ENCODE measurements around the gene C12orf76. TPM values are rescaled to one million over a fixed set of nuclear protein-coding genes. Genes with fewer than 3 reads are reported as not detected.
"Not testable (repeated sequence)": the region's sequence is repeated elsewhere in the genome, so short reads cannot be mapped to it uniquely, and the experiment has no call there.

C12orf76 gene
- total RNA-seq, 1 experiment from 2014 or later = 10.1 TPM

- TF ChIP-seq REST (IDR thresholded peaks at IDR 0.05; ENCODE audit: low read depth) (no peak), SIN3A (IDR thresholded peaks at IDR 0.05; ENCODE audit: low read depth) (no peak), EZH2phosphoT487 (IDR thresholded peaks at IDR 0.05; ENCODE audit: borderline replicate concordance) (no peak)
These were observed 20.3 kb upstream of the C12orf76 start (continued) for GRCh38 chr12:110068654-110069053.

- RAD21 ChIA-PET (ENCODE audit: low non-redundant PET in 1 of 2, low total read pairs in 2 of 2, uncharacterized antibody in 2 of 2, unreplicated experiment in 2 of 2); H2AFZ ChIP-seq (ENCODE audit: low read depth, low read length, poor library complexity, severe bottlenecking); H3K4me1 ChIP-seq (ENCODE audit: control insufficient read depth in 1 of 2, insufficient read depth in 2 of 2, low read length in 2 of 2); H3K9ac ChIP-seq (ENCODE audit: low read length); H3K4me3 ChIP-seq (replicated peaks in 1 of 2; ENCODE audit: low read depth in 1 of 2, low read length in 2 of 2); ATAC-seq; H3K4me2 ChIP-seq (ENCODE audit: low read length); intact Hi-C loops (cut with micrococcal nuclease); H3K27me3 ChIP-seq (ENCODE audit: insufficient read depth, low read length); DNase-seq (ENCODE audit: low read depth, low spot score); H3K36me3 ChIP-seq (ENCODE audit: control insufficient read depth in 1 of 2, insufficient read depth in 2 of 2, low read length in 2 of 2); H4K20me1 ChIP-seq (ENCODE audit: insufficient read depth); BruUV-seq (replicated peaks); H3K9me3 ChIP-seq (ENCODE audit: control insufficient read depth in 1 of 2, insufficient read depth in 1 of 2, low read depth in 1 of 2, low read length in 2 of 2); H3K79me2 ChIP-seq (ENCODE audit: insufficient read depth, low read length); POLR2A ChIA-PET; H3K9me2 ChIP-seq (ENCODE audit: insufficient read depth); CTCF ChIA-PET; H3K27ac ChIP-seq (ENCODE audit: low read depth, low read length): not testable (repeated sequence)
These were observed 19.8 kb upstream of the C12orf76 start for GRCh38 chr12:110068115-110068514.

- ChIA-PET RAD21 (ENCODE audit: low non-redundant PET in 1 of 2, low total read pairs in 2 of 2, uncharacterized antibody in 2 of 2, unreplicated experiment in 2 of 2) (no interaction called here), CTCF (no interaction called here), POLR2A (no interaction called here)
- Histone ChIP-seq H2AFZ (ENCODE audit: low read depth, low read length, poor library complexity, severe bottlenecking) (no peak overlapping the region), H3K4me3 (replicated peaks in 1 of 2; ENCODE audit: low read depth in 1 of 2, low read length in 2 of 2) (no peak overlapping the region), H3K36me3 (ENCODE audit: control insufficient read depth in 1 of 2, insufficient read depth in 2 of 2, low read length in 2 of 2) (no peaks in the 10 kb centered on the region), H3K79me2 (ENCODE audit: insufficient read depth, low read length) (no peaks in the 10 kb centered on the region), H3K27ac (ENCODE audit: low read depth, low read length) (no peak overlapping the region), H4K20me1 (ENCODE audit: insufficient read depth) (no peaks in the 10 kb centered on the region), H3K9me3 (ENCODE audit: control insufficient read depth in 1 of 2, insufficient read depth in 1 of 2, low read depth in 1 of 2, low read length in 2 of 2) (no peaks in the 10 kb centered on the region), H3K9me2 (ENCODE audit: insufficient read depth) (no peaks in the 10 kb centered on the region), H3K4me2 (ENCODE audit: low read length) (no peak overlapping the region), H3K27me3 (ENCODE audit: insufficient read depth, low read length) (no peaks in the 10 kb centered on the region), H3K4me1 (ENCODE audit: control insufficient read depth in 1 of 2, insufficient read depth in 2 of 2, low read length in 2 of 2) (no peaks in the 10 kb centered on the region), H3K9ac (ENCODE audit: low read length) (no peak overlapping the region)
- BruUV-seq (replicated peaks) = no TSS peak
- TF ChIP-seq CBX3 (IDR thresholded peaks at IDR 0.05; ENCODE audit: low read depth) = no peak
- no peak for TF ChIP-seq EZH2 (IDR thresholded peaks at IDR 0.05)
- TF ChIP-seq ZNF274 (IDR thresholded peaks at IDR 0.05; ENCODE audit: low read depth, low read length) = no peak
- no peak for TF ChIP-seq TCF7L2 (IDR thresholded peaks at IDR 0.05; ENCODE audit: borderline replicate concordance, extremely low read depth, insufficient read depth, insufficient read length)
- no peak for TF ChIP-seq RAD21 (IDR thresholded peaks at IDR 0.05; ENCODE audit: low read depth)
- TF ChIP-seq FOSL1 (IDR thresholded peaks at IDR 0.05; ENCODE audit: low read depth) = no peak
- no peak for TF ChIP-seq YY1 (IDR thresholded peaks at IDR 0.05; ENCODE audit: extremely low read depth, insufficient replicate concordance, low read depth, low read length)
- TF ChIP-seq SRF (IDR thresholded peaks at IDR 0.05; ENCODE audit: low read depth) = no peak
- no peak for TF ChIP-seq CEBPB (IDR thresholded peaks at IDR 0.05; ENCODE audit: low read depth)
- TF ChIP-seq MAX (IDR thresholded peaks at IDR 0.05) = no peak
- TF ChIP-seq EZH2phosphoT487 (IDR thresholded peaks at IDR 0.05; ENCODE audit: borderline replicate concordance) = no peak
- no peak for TF ChIP-seq POLR2A (IDR thresholded peaks at IDR 0.05; ENCODE audit: borderline replicate concordance, extremely low read depth, insufficient read depth, insufficient read length)
- no peak for TF ChIP-seq SIN3A (IDR thresholded peaks at IDR 0.05; ENCODE audit: low read depth)
- no peak for TF ChIP-seq SP1 (IDR thresholded peaks at IDR 0.05; ENCODE audit: low read depth)
- ATAC-seq (peak; percentile 36; the same call in 1 of the 2 replicates), DNase-seq (ENCODE audit: low read depth, low spot score) (no peak)
- intact Hi-C loops (cut with micrococcal nuclease) = no loop called here
These were observed 19.2 kb upstream of the C12orf76 start for GRCh38 chr12:110067531-110067930.
